PC-3 (cell line): ENCODE results near the gene WDFY4. TPM values are rescaled to one million over a fixed set of nuclear protein-coding genes. Genes with fewer than 3 reads are reported as not detected.

Source experiments
- ATAC-seq: fragments of 200-7000 bp; cut with Tn5 transposase; 2 replicates; pipeline ENCODE4 v1.9.1; 2020; ENCODE audit warnings: mild to moderate bottlenecking, moderate library complexity
- BruUV-seq: library from RNA; stranded (reverse); fragments of 400-500 nt; replicated peaks from 2 replicates; lab custom pipeline; 2021; lab: Mats Ljungman, UMichigan
- CTCF ChIA-PET: fragments of 300-600 bp; sonication (Branson Sonifier 250); formaldehyde crosslinking; loops from one replicate; lab custom pipeline; 2022; ENCODE audit warnings: antibody characterized with exemption; lab: Charles Lee
- POLR2A ChIA-PET: fragments of 300-600 bp; sonication (Branson Sonifier 250); formaldehyde crosslinking; loops from one replicate; lab custom pipeline; 2022; ENCODE audit warnings: antibody characterized with exemption; ENCODE audit not compliant: unreplicated experiment; lab: Charles Lee
- DNase-seq: peaks from one replicate; pipeline ENCODE4 v3.0.0-alpha.2; 2015
- H2AFZ ChIP-seq: fragments of 300-600 bp; sonication (generic); 2 replicates; pipeline ENCODE4 v1.6.0; 2016; ENCODE audit warnings: antibody characterized with exemption, low read length
- H3F3A ChIP-seq: fragments of 300-600 bp; sonication (generic); one replicate; pipeline ENCODE4 v1.6.0; 2017; ENCODE audit warnings: antibody characterized with exemption, low read length, control low read depth, mild to moderate bottlenecking; ENCODE audit not compliant: unreplicated experiment
- H3K27ac ChIP-seq: fragments of 300-600 bp; sonication (generic); 2 replicates; pipeline ENCODE4 v1.5.1; 2016; ENCODE audit warnings: mild to moderate bottlenecking, low read length
- H3K27me3 ChIP-seq: fragments of 300-600 bp; sonication (generic); 2 replicates; pipeline ENCODE4 v1.6.1; 2016; ENCODE audit warnings: low read length, mixed read lengths
- H3K36me3 ChIP-seq: fragments of 300-600 bp; sonication (generic); 2 replicates; pipeline ENCODE4 v1.6.1; 2016; ENCODE audit warnings: low read depth, mixed run types, low read length, mixed read lengths
- H3K4me1 ChIP-seq: fragments of 300-600 bp; sonication (generic); 2 replicates; pipeline ENCODE4 v1.5.1; 2016; ENCODE audit warnings: low read length; ENCODE audit not compliant: insufficient read depth
- H3K4me2 ChIP-seq: fragments of 300-600 bp; sonication (generic); 2 replicates; pipeline ENCODE4 v1.6.0; 2016; ENCODE audit warnings: low read length
- H3K4me3 ChIP-seq: fragments of 300-600 bp; sonication (generic); 2 replicates; pipeline ENCODE4 v1.5.1; 2016; ENCODE audit warnings: mild to moderate bottlenecking, low read length, mixed read lengths
- H3K79me2 ChIP-seq: fragments of 300-600 bp; sonication (generic); 2 replicates; pipeline ENCODE4 v1.6.1; 2017; ENCODE audit warnings: low read length, mixed read lengths
- H3K9ac ChIP-seq: fragments of 300-600 bp; sonication (generic); 2 replicates; pipeline ENCODE4 v1.6.0; 2016; ENCODE audit warnings: mild to moderate bottlenecking, low read length
- H3K9me2 ChIP-seq: fragments of 300-600 bp; sonication (generic); replicated peaks from 2 replicates; pipeline ENCODE4 v1.6.1; 2016; ENCODE audit warnings: mixed run types, low read length, mixed read lengths
- H3K9me3 ChIP-seq: fragments of 300-600 bp; sonication (generic); 2 replicates; pipeline ENCODE4 v1.6.1; 2016; ENCODE audit warnings: low read length, mixed read lengths
- H4K20me1 ChIP-seq: fragments of 300-600 bp; sonication (generic); 2 replicates; pipeline ENCODE4 v1.6.1; 2016; ENCODE audit warnings: low read length, mixed read lengths
- CTCF ChIP-seq: fragments of 300-600 bp; sonication (generic); conservative IDR thresholded peaks from 2 replicates; pipeline ENCODE4 v1.5.1; 2017; ENCODE audit warnings: antibody characterized with exemption, low read depth, mild to moderate bottlenecking, low read length
- EZH2 ChIP-seq: fragments of 300-600 bp; sonication (generic); IDR thresholded peaks from one replicate; pipeline ENCODE4 v1.6.1; 2017; ENCODE audit warnings: antibody characterized with exemption, mild to moderate bottlenecking, low read length; ENCODE audit not compliant: unreplicated experiment
- EZH2phosphoT487 ChIP-seq: fragments of 300-600 bp; sonication (generic); IDR thresholded peaks from 2 replicates; pipeline ENCODE4 v1.6.1; 2018; ENCODE audit warnings: mild to moderate bottlenecking, antibody characterized with exemption, low read length, borderline replicate concordance
- intact Hi-C: fragments of 100-400 bp; cut with micrococcal nuclease; formaldehyde crosslinking; loops from 2 replicates; pipeline ENCODE4 v1.9.0; 2023
- total RNA-seq: library from RNA; depleted of rRNA; stranded (reverse); fragments of >200 nt; gene quantifications from 2 replicates; pipeline ENCODE4 v1.2.3, GENCODE V29; 2014

WDFY4 gene
- total RNA-seq, 1 experiment from 2014 or later: not detected

- ChIA-PET CTCF (no interaction called here), POLR2A (no interaction called here)
- H3K27me3 ChIP-seq: peaks cover 86% of the 10 kb centered on the region
- DNase-seq (no peak), ATAC-seq (no peak)
- no peaks in the 10 kb centered on the region for H3F3A ChIP-seq
- H3K4me2 ChIP-seq: no peak overlapping the region
- no peaks in the 10 kb centered on the region for H3K9me2 ChIP-seq
- H3K9me3 ChIP-seq: no peaks in the 10 kb centered on the region
- no peak overlapping the region for H3K9ac ChIP-seq
- no peaks in the 10 kb centered on the region for H4K20me1 ChIP-seq
- intact Hi-C loops: no loop called here
- no peaks in the 10 kb centered on the region for H3K36me3 ChIP-seq
- BruUV-seq: no TSS peak
- no peak overlapping the region for H3K4me3 ChIP-seq
- H3K4me1 ChIP-seq: no peaks in the 10 kb centered on the region
- no peak overlapping the region for H3K27ac ChIP-seq
- no peaks in the 10 kb centered on the region for H3K79me2 ChIP-seq
- no peak overlapping the region for H2AFZ ChIP-seq
- TF ChIP-seq EZH2 (no peak), EZH2phosphoT487 (no peak), CTCF (no peak)
Observed at GRCh38 chr10:49025347-49025983, 340.8 kb downstream of the WDFY4 start.

- Histone ChIP-seq H2AFZ (no peak overlapping the region), H3K27ac (no peak overlapping the region), H3K36me3 (no peaks in the 10 kb centered on the region), H3K4me3 (no peak overlapping the region), H4K20me1 (no peaks in the 10 kb centered on the region), H3K27me3 (peaks cover 87% of the 10 kb centered on the region), H3K9me2 (no peaks in the 10 kb centered on the region), H3K9me3 (no peaks in the 10 kb centered on the region), H3K79me2 (no peaks in the 10 kb centered on the region), H3K9ac (no peak overlapping the region), H3F3A (no peaks in the 10 kb centered on the region), H3K4me1 (no peaks in the 10 kb centered on the region), H3K4me2 (no peak overlapping the region)
- BruUV-seq: no TSS peak
- DNase-seq: no peak
- TF ChIP-seq CTCF (no peak), EZH2 (no peak), EZH2phosphoT487 (no peak)
- ChIA-PET CTCF (no interaction called here), POLR2A (no interaction called here)
- ATAC-seq: no peak
- intact Hi-C loops: no loop called here
Observed at GRCh38 chr10:49028639-49029038, 344.0 kb downstream of the WDFY4 start.

GRCh38 chr10:49029666-49030065 lies 345.0 kb downstream of the WDFY4 start:
- ChIA-PET POLR2A (no interaction called here), CTCF (no interaction called here)
- TF ChIP-seq CTCF (no peak), EZH2 (no peak), EZH2phosphoT487 (no peak)
- Histone ChIP-seq H3K4me1 (no peaks in the 10 kb centered on the region), H3K9me2 (no peaks in the 10 kb centered on the region), H2AFZ (no peak overlapping the region), H3K27ac (no peak overlapping the region), H3K9ac (no peak overlapping the region), H3F3A (no peaks in the 10 kb centered on the region), H4K20me1 (no peaks in the 10 kb centered on the region), H3K4me2 (no peak overlapping the region), H3K36me3 (no peaks in the 10 kb centered on the region), H3K9me3 (no peaks in the 10 kb centered on the region), H3K4me3 (no peak overlapping the region), H3K27me3 (peaks cover 77% of the 10 kb centered on the region), H3K79me2 (no peaks in the 10 kb centered on the region)
- ATAC-seq: no peak
- BruUV-seq: no TSS peak
- no peak for DNase-seq
- intact Hi-C loops: no loop called here
